ENCODE measurements around the gene EBF4. TPM values are rescaled to one million over a fixed set of nuclear protein-coding genes. Genes with fewer than 3 reads are reported as not detected.
"Not testable (repeated sequence)": the region's sequence is repeated elsewhere in the genome, so short reads cannot be mapped to it uniquely, and the experiment has no call there.

EBF4 gene
- polyA plus RNA-seq, 1 donor, result 12.2 TPM

- no peak overlapping the region for H3K4me3 ChIP-seq (ENCODE audit: low read length)
- no peaks in the 10 kb centered on the region for H3K9me3 ChIP-seq (ENCODE audit: control insufficient read depth, low read depth, low read length)
- peaks cover 7% of the 10 kb centered on the region for H3K27me3 ChIP-seq (ENCODE audit: control insufficient read depth, insufficient read depth, low read length)
- DNase-seq, result no peak
- 100% methylated on average over 1 of the region's 3 CpGs for WGBS (ENCODE audit: insufficient coverage, low lambda C conversion rate)
- no peaks in the 10 kb centered on the region for H3K4me1 ChIP-seq (ENCODE audit: control insufficient read depth, insufficient read depth, low read length)
- H3K27ac ChIP-seq (ENCODE audit: low read length), result no peak overlapping the region
- no peaks in the 10 kb centered on the region for H3K36me3 ChIP-seq (ENCODE audit: control insufficient read depth, insufficient read depth, low read length)
Measured at GRCh38 chr20:2672446-2672845, 20.1 kb upstream of the EBF4 start.

- Histone ChIP-seq H3K4me1 (ENCODE audit: control insufficient read depth, insufficient read depth, low read length) (no peaks in the 10 kb centered on the region), H3K27ac (ENCODE audit: low read length) (no peak overlapping the region), H3K9me3 (ENCODE audit: control insufficient read depth, low read depth, low read length) (no peaks in the 10 kb centered on the region), H3K27me3 (ENCODE audit: control insufficient read depth, insufficient read depth, low read length) (peaks cover 4% of the 10 kb centered on the region), H3K4me3 (ENCODE audit: low read length) (no peak overlapping the region), H3K36me3 (ENCODE audit: control insufficient read depth, insufficient read depth, low read length) (no peaks in the 10 kb centered on the region)
- no peak for DNase-seq
- WGBS (ENCODE audit: insufficient coverage, low lambda C conversion rate), result no CpG with 5 or more reads among the region's 4 CpGs
Measured at GRCh38 chr20:2673453-2673852, 19.1 kb upstream of the EBF4 start.

GRCh38 chr20:2680046-2680445 is 12.5 kb upstream of the EBF4 start:
- Histone ChIP-seq H3K27me3 (ENCODE audit: control insufficient read depth, insufficient read depth, low read length) (peaks cover 2% of the 10 kb centered on the region), H3K4me3 (ENCODE audit: low read length) (no peak overlapping the region), H3K27ac (ENCODE audit: low read length) (no peak overlapping the region), H3K9me3 (ENCODE audit: control insufficient read depth, low read depth, low read length) (no peaks in the 10 kb centered on the region), H3K36me3 (ENCODE audit: control insufficient read depth, insufficient read depth, low read length) (no peaks in the 10 kb centered on the region), H3K4me1 (ENCODE audit: control insufficient read depth, insufficient read depth, low read length) (no peaks in the 10 kb centered on the region)
- no peak for DNase-seq
- no CpG with 5 or more reads among the region's 4 CpGs for WGBS (ENCODE audit: insufficient coverage, low lambda C conversion rate)

GRCh38 chr20:2682040-2682439 is 10.5 kb upstream of the EBF4 start:
- H3K36me3 ChIP-seq (ENCODE audit: control insufficient read depth, insufficient read depth, low read length); H3K9me3 ChIP-seq (ENCODE audit: control insufficient read depth, low read depth, low read length); H3K4me3 ChIP-seq (ENCODE audit: low read length); H3K27ac ChIP-seq (ENCODE audit: low read length); DNase-seq; H3K4me1 ChIP-seq (ENCODE audit: control insufficient read depth, insufficient read depth, low read length): not testable (repeated sequence)
- WGBS (ENCODE audit: insufficient coverage, low lambda C conversion rate), result 92% methylated on average over 2 of the region's 3 CpGs
- peaks cover 12% of the 10 kb centered on the region for H3K27me3 ChIP-seq (ENCODE audit: control insufficient read depth, insufficient read depth, low read length)

- H3K27me3 ChIP-seq (ENCODE audit: control insufficient read depth, insufficient read depth, low read length), result peaks cover 35% of the 10 kb centered on the region
- H3K4me3 ChIP-seq (ENCODE audit: low read length); H3K9me3 ChIP-seq (ENCODE audit: control insufficient read depth, low read depth, low read length); H3K36me3 ChIP-seq (ENCODE audit: control insufficient read depth, insufficient read depth, low read length); DNase-seq; H3K27ac ChIP-seq (ENCODE audit: low read length); H3K4me1 ChIP-seq (ENCODE audit: control insufficient read depth, insufficient read depth, low read length): not testable (repeated sequence)
- no CpG with 5 or more reads among the region's 4 CpGs for WGBS (ENCODE audit: insufficient coverage, low lambda C conversion rate)
Measured at GRCh38 chr20:2684817-2685216, 7.8 kb upstream of the EBF4 start.

GRCh38 chr20:2687514-2687913 is 5.1 kb upstream of the EBF4 start:
- H3K27me3 ChIP-seq (ENCODE audit: control insufficient read depth, insufficient read depth, low read length), result peaks cover 54% of the 10 kb centered on the region
- no peaks in the 10 kb centered on the region for H3K9me3 ChIP-seq (ENCODE audit: control insufficient read depth, low read depth, low read length)
- H3K27ac ChIP-seq (ENCODE audit: low read length), result no peak overlapping the region
- H3K4me1 ChIP-seq (ENCODE audit: control insufficient read depth, insufficient read depth, low read length), result no peaks in the 10 kb centered on the region
- no peak for DNase-seq
- WGBS (ENCODE audit: insufficient coverage, low lambda C conversion rate), result no CpG with 5 or more reads among the region's 6 CpGs
- no peaks in the 10 kb centered on the region for H3K36me3 ChIP-seq (ENCODE audit: control insufficient read depth, insufficient read depth, low read length)
- H3K4me3 ChIP-seq (ENCODE audit: low read length), result no peak overlapping the region

- peaks cover 54% of the 10 kb centered on the region for H3K27me3 ChIP-seq (ENCODE audit: control insufficient read depth, insufficient read depth, low read length)
Measured at GRCh38 chr20:2688041-2688591, 4.5 kb upstream of the EBF4 start.

GRCh38 chr20:2690213-2690612 is 2.4 kb upstream of the EBF4 start:
- no peak for DNase-seq
- H3K36me3 ChIP-seq (ENCODE audit: control insufficient read depth, insufficient read depth, low read length), result no peaks in the 10 kb centered on the region
- peaks cover 4% of the 10 kb centered on the region for H3K9me3 ChIP-seq (ENCODE audit: control insufficient read depth, low read depth, low read length)
- H3K4me1 ChIP-seq (ENCODE audit: control insufficient read depth, insufficient read depth, low read length), result no peaks in the 10 kb centered on the region
- H3K27me3 ChIP-seq (ENCODE audit: control insufficient read depth, insufficient read depth, low read length), result peaks cover 73% of the 10 kb centered on the region
- no CpG with 5 or more reads among the region's 3 CpGs for WGBS (ENCODE audit: insufficient coverage, low lambda C conversion rate)
- no peak overlapping the region for H3K4me3 ChIP-seq (ENCODE audit: low read length)
- no peak overlapping the region for H3K27ac ChIP-seq (ENCODE audit: low read length)

More at GRCh38 chr20:2688041-2688591, 4.5 kb upstream of the EBF4 start:
- WGBS (ENCODE audit: insufficient coverage, low lambda C conversion rate), result no CpG with 5 or more reads among the region's 18 CpGs
- no peaks in the 10 kb centered on the region for H3K9me3 ChIP-seq (ENCODE audit: control insufficient read depth, low read depth, low read length)
- peak in 1 of 2 donors; percentile 25 for DNase-seq
- no peak overlapping the region for H3K4me3 ChIP-seq (ENCODE audit: low read length)
- H3K36me3 ChIP-seq (ENCODE audit: control insufficient read depth, insufficient read depth, low read length), result no peaks in the 10 kb centered on the region
- H3K4me1 ChIP-seq (ENCODE audit: control insufficient read depth, insufficient read depth, low read length), result no peaks in the 10 kb centered on the region
- H3K27ac ChIP-seq (ENCODE audit: low read length), result no peak overlapping the region

- Histone ChIP-seq H3K4me1 (ENCODE audit: control insufficient read depth, insufficient read depth, low read length) (no peaks in the 10 kb centered on the region), H3K4me3 (ENCODE audit: low read length) (no peak overlapping the region), H3K27ac (ENCODE audit: low read length) (no peak overlapping the region), H3K36me3 (ENCODE audit: control insufficient read depth, insufficient read depth, low read length) (no peaks in the 10 kb centered on the region), H3K9me3 (ENCODE audit: control insufficient read depth, low read depth, low read length) (peaks cover 4% of the 10 kb centered on the region), H3K27me3 (ENCODE audit: control insufficient read depth, insufficient read depth, low read length) (peaks cover 74% of the 10 kb centered on the region)
- WGBS (ENCODE audit: insufficient coverage, low lambda C conversion rate), result 86% methylated on average over 1 of the region's 6 CpGs
- no peak for DNase-seq
Measured at GRCh38 chr20:2690718-2691117, 1.9 kb upstream of the EBF4 start.

GRCh38 chr20:2691127-2691526 is 1.5 kb upstream of the EBF4 start:
- H3K27ac ChIP-seq (ENCODE audit: low read length), result no peak overlapping the region

GRCh38 chr20:2691663-2692035 is 931 bp upstream of the EBF4 start:
- 40% methylated on average over 2 of the region's 10 CpGs for WGBS (ENCODE audit: insufficient coverage, low lambda C conversion rate)
- H3K4me3 ChIP-seq (ENCODE audit: low read length), result no peak overlapping the region
- no peak overlapping the region for H3K27ac ChIP-seq (ENCODE audit: low read length)
- DNase-seq, result no peak
- H3K9me3 ChIP-seq (ENCODE audit: control insufficient read depth, low read depth, low read length), result peaks cover 4% of the 10 kb centered on the region
- H3K4me1 ChIP-seq (ENCODE audit: control insufficient read depth, insufficient read depth, low read length), result no peaks in the 10 kb centered on the region
- H3K27me3 ChIP-seq (ENCODE audit: control insufficient read depth, insufficient read depth, low read length), result peaks cover 77% of the 10 kb centered on the region
- H3K36me3 ChIP-seq (ENCODE audit: control insufficient read depth, insufficient read depth, low read length), result no peaks in the 10 kb centered on the region

More at GRCh38 chr20:2691127-2691526, 1.5 kb upstream of the EBF4 start:
- Histone ChIP-seq H3K4me1 (ENCODE audit: control insufficient read depth, insufficient read depth, low read length) (no peaks in the 10 kb centered on the region), H3K27me3 (ENCODE audit: control insufficient read depth, insufficient read depth, low read length) (peaks cover 75% of the 10 kb centered on the region), H3K9me3 (ENCODE audit: control insufficient read depth, low read depth, low read length) (peaks cover 4% of the 10 kb centered on the region), H3K36me3 (ENCODE audit: control insufficient read depth, insufficient read depth, low read length) (no peaks in the 10 kb centered on the region), H3K4me3 (ENCODE audit: low read length) (no peak overlapping the region)
- WGBS (ENCODE audit: insufficient coverage, low lambda C conversion rate), result no CpG with 5 or more reads among the region's 8 CpGs
- DNase-seq, result no peak

All from large intestine (tissue), 3 donors.